Kidney epithelial cell (primary cell): ENCODE data around the gene MBNL2. TPM values are rescaled to one million over a fixed set of nuclear protein-coding genes. Genes with fewer than 3 reads are reported as not detected.

ENCODE experiments used
- DNase-seq: peaks from one replicate; pipeline ENCODE4 v3.0.0-alpha.2; 2010; ENCODE audit warnings: low read depth
- H3K27me3 ChIP-seq: 2 replicates; pipeline ENCODE4 v1.6.0; 2011; ENCODE audit warnings: low read length; ENCODE audit not compliant: control insufficient read depth, insufficient read depth
- H3K36me3 ChIP-seq: 2 replicates; pipeline ENCODE4 v1.5.1; 2011; ENCODE audit warnings: low read length; ENCODE audit not compliant: control insufficient read depth, insufficient read depth
- H3K4me3 ChIP-seq: 2 replicates; pipeline ENCODE4 v1.5.1; 2011; ENCODE audit warnings: low read depth, mild to moderate bottlenecking, control low read depth, low read length
- total RNA-seq: library from RNA; depleted of rRNA; stranded (reverse); fragments of >200 nt; gene quantifications from 2 replicates; pipeline ENCODE4 v1.2.3, GENCODE V29; 2015
- TF ChIP-seq, protein P1 (sequence below): IDR thresholded peaks from 2 replicates; pipeline ENCODE4 v1.5.1; 2011; ENCODE audit warnings: mild to moderate bottlenecking, moderate library complexity, low read length, control low read depth, inconsistent platforms; ENCODE audit not compliant: insufficient read depth, poor library complexity, severe bottlenecking

The MBNL2 gene
- total RNA-seq, 1 donor from 2014 or later: 42.4 TPM

DNA sequence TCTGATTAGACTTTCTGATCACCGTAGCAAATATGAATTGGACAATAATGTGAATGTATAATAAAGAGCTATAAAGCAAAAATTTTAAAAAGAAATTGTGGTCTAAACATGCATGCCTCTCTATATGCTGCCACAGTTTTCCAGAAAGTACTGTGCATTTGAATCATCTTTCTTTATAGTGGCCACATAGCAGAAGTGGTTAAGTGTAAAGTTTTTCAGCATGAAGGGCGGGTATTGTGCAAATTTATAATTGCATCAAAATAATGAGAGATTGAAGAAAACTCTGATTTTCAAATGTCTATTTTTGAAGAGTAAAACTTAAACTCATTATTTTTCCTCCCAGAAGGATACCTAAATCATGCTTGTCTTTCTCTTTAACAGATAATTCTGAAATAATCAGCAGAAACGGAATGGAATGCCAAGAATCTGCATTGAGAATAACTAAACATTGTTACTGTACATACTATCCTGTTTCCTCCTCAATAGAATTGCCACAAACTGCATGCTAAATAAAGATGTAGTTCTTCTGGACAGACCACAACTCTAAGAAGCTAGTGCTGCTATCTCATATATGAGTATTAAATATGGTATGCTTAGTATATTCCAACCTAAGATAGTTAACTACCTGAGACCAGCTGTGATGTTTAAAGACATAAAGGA lies 168.9 kb downstream of the MBNL2 start:
- H3K4me3 ChIP-seq: no peak overlapping the region
- peaks cover 2% of the 10 kb centered on the region for H3K36me3 ChIP-seq
- no peak for DNase-seq
- TF ChIP-seq, protein P1, sequence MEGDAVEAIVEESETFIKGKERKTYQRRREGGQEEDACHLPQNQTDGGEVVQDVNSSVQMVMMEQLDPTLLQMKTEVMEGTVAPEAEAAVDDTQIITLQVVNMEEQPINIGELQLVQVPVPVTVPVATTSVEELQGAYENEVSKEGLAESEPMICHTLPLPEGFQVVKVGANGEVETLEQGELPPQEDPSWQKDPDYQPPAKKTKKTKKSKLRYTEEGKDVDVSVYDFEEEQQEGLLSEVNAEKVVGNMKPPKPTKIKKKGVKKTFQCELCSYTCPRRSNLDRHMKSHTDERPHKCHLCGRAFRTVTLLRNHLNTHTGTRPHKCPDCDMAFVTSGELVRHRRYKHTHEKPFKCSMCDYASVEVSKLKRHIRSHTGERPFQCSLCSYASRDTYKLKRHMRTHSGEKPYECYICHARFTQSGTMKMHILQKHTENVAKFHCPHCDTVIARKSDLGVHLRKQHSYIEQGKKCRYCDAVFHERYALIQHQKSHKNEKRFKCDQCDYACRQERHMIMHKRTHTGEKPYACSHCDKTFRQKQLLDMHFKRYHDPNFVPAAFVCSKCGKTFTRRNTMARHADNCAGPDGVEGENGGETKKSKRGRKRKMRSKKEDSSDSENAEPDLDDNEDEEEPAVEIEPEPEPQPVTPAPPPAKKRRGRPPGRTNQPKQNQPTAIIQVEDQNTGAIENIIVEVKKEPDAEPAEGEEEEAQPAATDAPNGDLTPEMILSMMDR: no peak
- no peaks in the 10 kb centered on the region for H3K27me3 ChIP-seq

GRCh38 chr13:97392020-97392419 lies 169.9 kb downstream of the MBNL2 start:
- H3K36me3 ChIP-seq: peaks cover 2% of the 10 kb centered on the region
- TF ChIP-seq, protein P1: no peak
- no peak for DNase-seq
- no peaks in the 10 kb centered on the region for H3K27me3 ChIP-seq
- no peak overlapping the region for H3K4me3 ChIP-seq

DNA sequence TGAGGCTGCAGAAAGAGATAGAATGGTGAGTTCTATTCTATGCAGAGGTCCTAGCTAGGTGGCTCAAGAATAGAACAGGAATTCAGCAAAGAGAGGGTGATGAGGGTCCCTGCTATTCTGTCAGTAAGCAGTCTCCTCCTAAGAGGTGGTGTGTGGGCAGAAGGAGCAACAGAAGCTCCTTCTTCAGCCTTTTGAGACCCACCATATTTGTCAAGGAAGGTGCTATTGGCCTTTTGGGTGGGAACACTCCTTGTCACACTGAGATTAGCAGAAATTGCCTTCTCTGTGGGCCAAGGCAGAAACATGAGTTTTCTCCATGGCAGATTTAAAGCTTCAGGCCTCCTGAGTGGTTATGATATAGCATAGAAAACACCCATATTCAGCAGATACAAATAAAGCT lies 172.4 kb downstream of the MBNL2 start:
- Histone ChIP-seq H3K27me3 (no peaks in the 10 kb centered on the region), H3K36me3 (no peaks in the 10 kb centered on the region), H3K4me3 (no peak overlapping the region)
- no peak for DNase-seq
- TF ChIP-seq, protein P1: no peak

DNA sequence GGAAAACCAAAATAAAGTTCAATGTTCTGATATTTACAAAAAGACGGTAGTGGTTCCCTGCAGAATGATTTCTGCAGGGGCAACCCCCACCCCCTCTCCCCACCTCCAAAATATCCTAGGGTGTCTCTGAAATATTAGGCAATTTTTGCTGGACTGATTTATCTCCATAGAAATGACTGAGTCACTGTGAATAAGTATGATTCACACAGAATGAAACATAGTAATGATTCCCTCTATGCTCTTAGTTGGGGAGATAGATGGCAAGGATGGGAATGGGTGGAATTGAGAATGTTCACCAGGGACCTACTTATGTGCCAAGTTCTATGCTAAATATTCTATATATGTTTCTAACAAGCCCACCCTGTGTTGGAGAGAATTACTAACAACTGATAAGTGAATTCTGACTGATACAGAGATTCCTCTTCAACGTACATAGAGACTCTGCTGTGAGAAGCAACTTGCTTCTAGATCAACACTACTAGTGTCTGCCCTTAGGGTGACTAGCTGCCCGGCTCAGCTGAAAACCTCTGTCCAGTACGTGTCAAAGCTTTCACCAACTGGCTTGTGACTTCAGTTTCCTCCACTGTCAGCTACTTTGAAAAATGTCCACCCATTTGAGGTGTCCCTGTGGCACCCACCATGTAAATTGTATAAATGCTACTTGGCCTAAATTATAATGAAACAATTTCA lies 173.5 kb downstream of the MBNL2 start:
- TF ChIP-seq, protein P1: no peak
- no peaks in the 10 kb centered on the region for H3K36me3 ChIP-seq
- no peaks in the 10 kb centered on the region for H3K27me3 ChIP-seq
- H3K4me3 ChIP-seq: no peak overlapping the region
- DNase-seq: no peak

DNA sequence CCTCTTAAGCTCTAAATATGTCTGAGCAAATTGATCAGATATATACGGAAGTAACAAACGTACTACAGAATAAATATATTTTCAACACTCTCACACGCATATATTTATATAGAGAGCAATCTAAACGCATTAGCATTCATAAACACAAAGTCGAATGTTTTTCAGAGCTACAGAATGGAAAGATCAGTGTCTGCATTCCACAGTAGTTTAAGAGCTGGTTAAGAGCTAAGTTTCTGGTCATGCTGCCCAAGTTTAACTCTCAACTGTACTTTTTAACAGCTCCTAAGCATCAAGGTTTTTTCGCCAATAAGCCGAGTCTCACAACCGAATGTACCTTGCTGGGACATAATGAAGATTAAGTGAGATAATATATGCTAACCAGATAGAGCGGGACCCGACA lies 175.1 kb downstream of the MBNL2 start:
- TF ChIP-seq, protein P1: no peak
- H3K4me3 ChIP-seq: no peak overlapping the region
- no peak for DNase-seq

More for the DNA sequence above, 175.1 kb downstream of the MBNL2 start:
- H3K36me3 ChIP-seq: no peaks in the 10 kb centered on the region
- no peaks in the 10 kb centered on the region for H3K27me3 ChIP-seq
